ENCODE data around the gene NXT1. TPM values are rescaled to one million over a fixed set of nuclear protein-coding genes. Genes with fewer than 3 reads are reported as not detected.

The NXT1 gene
- total RNA-seq, 1 donor from 2014 or later: 17.9 TPM

- peaks cover 8% of the 10 kb centered on the region for H3K36me3 Mint-ChIP-seq (ENCODE audit: low read depth, unreplicated experiment)
- no peak overlapping the region for H2AFZ ChIP-seq (ENCODE audit: low read depth, low read length)
- no peaks in the 10 kb centered on the region for H3K27me3 Mint-ChIP-seq (ENCODE audit: low read depth, unreplicated experiment)
- DNase-seq (ENCODE audit: low read depth) (no peak), FAIRE-seq (no peak)
- peaks cover 80% of the 10 kb centered on the region for H3K79me2 ChIP-seq (ENCODE audit: insufficient read depth, low read length)
- H3K27ac ChIP-seq (ENCODE audit: low read depth, low read length): no peak overlapping the region
- H3K36me3 ChIP-seq (ENCODE audit: insufficient read depth, low read length): peaks cover 26% of the 10 kb centered on the region
- H3K27ac Mint-ChIP-seq (ENCODE audit: unreplicated experiment): no peak overlapping the region
- H3K4me3 Mint-ChIP-seq (ENCODE audit: unreplicated experiment): no peak overlapping the region
- H3K4me2 ChIP-seq (ENCODE audit: low read length): no peak overlapping the region
- TF ChIP-seq EZH2 (IDR thresholded peaks at IDR 0.05; ENCODE audit: insufficient read depth, low read length) (no peak), CTCF (IDR thresholded peaks at IDR 0.05; ENCODE audit: insufficient read depth, low read depth, low read length) (no peak)
- no peak overlapping the region for H3K4me3 ChIP-seq (ENCODE audit: insufficient read depth, low read depth, low read length)
- peaks cover 42% of the 10 kb centered on the region for H3K4me1 Mint-ChIP-seq (ENCODE audit: low read depth, unreplicated experiment)
- peaks cover 79% of the 10 kb centered on the region for H4K20me1 ChIP-seq (ENCODE audit: insufficient read depth, low read length)
- no peaks in the 10 kb centered on the region for H3K9me3 Mint-ChIP-seq (ENCODE audit: unreplicated experiment)
- H3K9me3 ChIP-seq (ENCODE audit: insufficient read depth, low read depth, low read length): no peaks in the 10 kb centered on the region
- no peaks in the 10 kb centered on the region for H3K27me3 ChIP-seq (ENCODE audit: insufficient read depth, low read length)
- peaks cover 32% of the 10 kb centered on the region for H3K4me1 ChIP-seq (ENCODE audit: insufficient read depth, low read length)
- H3K9ac ChIP-seq (ENCODE audit: low read length): no peak overlapping the region
These were observed 15.0 kb downstream of the NXT1 start for GRCh38 chr20:23365390-23366165.

- Mint-ChIP-seq H3K27me3 (ENCODE audit: low read depth, unreplicated experiment) (no peaks in the 10 kb centered on the region), H3K4me1 (ENCODE audit: low read depth, unreplicated experiment) (peaks cover 42% of the 10 kb centered on the region), H3K9me3 (ENCODE audit: unreplicated experiment) (no peaks in the 10 kb centered on the region), H3K36me3 (ENCODE audit: low read depth, unreplicated experiment) (peaks cover 11% of the 10 kb centered on the region), H3K27ac (ENCODE audit: unreplicated experiment) (no peak overlapping the region), H3K4me3 (ENCODE audit: unreplicated experiment) (peak overlapping the region; percentile 24)
- no peak for FAIRE-seq
- Histone ChIP-seq H3K4me3 (ENCODE audit: insufficient read depth, low read depth, low read length) (no peak overlapping the region), H3K79me2 (ENCODE audit: insufficient read depth, low read length) (peaks cover 80% of the 10 kb centered on the region), H2AFZ (ENCODE audit: low read depth, low read length) (no peak overlapping the region), H3K36me3 (ENCODE audit: insufficient read depth, low read length) (peaks cover 34% of the 10 kb centered on the region), H3K9ac (ENCODE audit: low read length) (no peak overlapping the region), H3K4me1 (ENCODE audit: insufficient read depth, low read length) (peaks cover 28% of the 10 kb centered on the region), H3K27ac (ENCODE audit: low read depth, low read length) (no peak overlapping the region), H3K9me3 (ENCODE audit: insufficient read depth, low read depth, low read length) (no peaks in the 10 kb centered on the region), H4K20me1 (ENCODE audit: insufficient read depth, low read length) (peaks cover 82% of the 10 kb centered on the region), H3K27me3 (ENCODE audit: insufficient read depth, low read length) (no peaks in the 10 kb centered on the region), H3K4me2 (ENCODE audit: low read length) (peak overlapping the region; percentile 41)
- no peak for DNase-seq (ENCODE audit: low read depth)
- no peak for TF ChIP-seq EZH2 (IDR thresholded peaks at IDR 0.05; ENCODE audit: insufficient read depth, low read length)
These were observed 15.8 kb downstream of the NXT1 start for GRCh38 chr20:23366384-23366783.

GRCh38 chr20:23367770-23368169 lies 17.2 kb downstream of the NXT1 start:
- H3K4me1 Mint-ChIP-seq (ENCODE audit: low read depth, unreplicated experiment): peaks cover 42% of the 10 kb centered on the region
- H3K27me3 Mint-ChIP-seq (ENCODE audit: low read depth, unreplicated experiment): no peaks in the 10 kb centered on the region
- peaks cover 75% of the 10 kb centered on the region for H3K79me2 ChIP-seq (ENCODE audit: insufficient read depth, low read length)
- peaks cover 46% of the 10 kb centered on the region for H3K36me3 ChIP-seq (ENCODE audit: insufficient read depth, low read length)
- no peak for TF ChIP-seq EZH2 (IDR thresholded peaks at IDR 0.05; ENCODE audit: insufficient read depth, low read length)
- no peak for TF ChIP-seq CTCF (IDR thresholded peaks at IDR 0.05; ENCODE audit: insufficient read depth, low read depth, low read length)
- H3K27ac ChIP-seq (ENCODE audit: low read depth, low read length): peak overlapping the region; percentile 30
- H4K20me1 ChIP-seq (ENCODE audit: insufficient read depth, low read length): peaks cover 80% of the 10 kb centered on the region
- no peaks in the 10 kb centered on the region for H3K9me3 ChIP-seq (ENCODE audit: insufficient read depth, low read depth, low read length)
- no peaks in the 10 kb centered on the region for H3K27me3 ChIP-seq (ENCODE audit: insufficient read depth, low read length)
- H3K27ac Mint-ChIP-seq (ENCODE audit: unreplicated experiment): no peak overlapping the region
- H3K4me3 Mint-ChIP-seq (ENCODE audit: unreplicated experiment): peak overlapping the region; percentile 24
- no peaks in the 10 kb centered on the region for H3K9me3 Mint-ChIP-seq (ENCODE audit: unreplicated experiment)
- FAIRE-seq: no peak
- peaks cover 11% of the 10 kb centered on the region for H3K36me3 Mint-ChIP-seq (ENCODE audit: low read depth, unreplicated experiment)
- no peak for DNase-seq (ENCODE audit: low read depth)
- no peak overlapping the region for H3K4me3 ChIP-seq (ENCODE audit: insufficient read depth, low read depth, low read length)
- H3K4me1 ChIP-seq (ENCODE audit: insufficient read depth, low read length): peaks cover 26% of the 10 kb centered on the region
- peak overlapping the region; percentile 41 for H3K4me2 ChIP-seq (ENCODE audit: low read length)
- H2AFZ ChIP-seq (ENCODE audit: low read depth, low read length): no peak overlapping the region
- H3K9ac ChIP-seq (ENCODE audit: low read length): no peak overlapping the region
